Measurements from ENCODE around the gene SKIC2.

GRCh38 chr6:31927863-31928671, 30.9 kb upstream of the SKIC2 start:
- no peak for TF ChIP-seq CTCF (IDR thresholded peaks at IDR 0.05; ENCODE audit: low read length)
- no peak for TF ChIP-seq EZH2 (IDR thresholded peaks at IDR 0.05; ENCODE audit: borderline replicate concordance, low read length)
